ENCODE data around the gene NTSR1. TPM values are rescaled to one million over a fixed set of nuclear protein-coding genes. Genes with fewer than 3 reads are reported as not detected.

NTSR1 gene
- total and polyA plus RNA-seq, 2 of the 8 experiments (the other 6 are each of a cell fraction or from before 2014, with no cell fraction given), result 0.53 to 0.89 TPM

- TF ChIP-seq CBX5 (IDR thresholded peaks at IDR 0.05; ENCODE audit: low read depth, low read length) (no peak), HDAC6 (IDR thresholded peaks at IDR 0.05; ENCODE audit: low read depth, low read length) (no peak), SRF (IDR thresholded peaks at IDR 0.05; ENCODE audit: low read depth, low read length) (no peak), BACH1 (IDR thresholded peaks at IDR 0.05; ENCODE audit: low read length) (no peak)
Observed at GRCh38 chr20:62790075-62790474, 81.4 kb downstream of the NTSR1 start (continued).
